K562 (cell line): ENCODE measurements around the gene B4GALT5.

Experiments used
- CAMTA2 ChIP-seq: fragments of 250-450 bp; sonication (Bioruptor Pico); conservative IDR thresholded peaks from 2 replicates; pipeline ENCODE4 v1.5.1; 2022
- CHD2 ChIP-seq: IDR thresholded peaks from 2 replicates; pipeline ENCODE4 v1.6.1; 2011; ENCODE audit warnings: low read depth, low read length
- CTCF ChIP-seq, 3 experiments: IDR thresholded peaks in 2 of 3; conservative IDR thresholded peaks in 1 of 3; 2 replicates each; pipeline ENCODE4 v1.5.1; 2011 to 2012; ENCODE audit warnings: low read length in 3 of 3, mild to moderate bottlenecking in 3 of 3, control low read depth in 2 of 3, improper control_type of control experiment in 1 of 3, inconsistent platforms in 1 of 3, low read depth in 1 of 3, mixed read lengths in 1 of 3, moderate library complexity in 1 of 3; ENCODE audit not compliant: insufficient read depth in 2 of 3
- EHMT2 ChIP-seq: fragments of 450-650 bp; IDR thresholded peaks from 2 replicates; pipeline ENCODE4 v1.6.1; 2018; ENCODE audit warnings: antibody characterized with exemption
- FOXA1 ChIP-seq: fragments of 450-650 bp; IDR thresholded peaks from 2 replicates; pipeline ENCODE4 v1.6.1; 2016; ENCODE audit warnings: mild to moderate bottlenecking, borderline replicate concordance
- FOXP4 ChIP-seq: sonication (generic); formaldehyde crosslinking; IDR thresholded peaks from 2 replicates; pipeline ENCODE4 v1.8.0; 2022; ENCODE audit warnings: mild to moderate bottlenecking, missing genetic modification reagents, borderline replicate concordance
- GTF2F1 ChIP-seq: IDR thresholded peaks from 2 replicates; pipeline ENCODE4 v1.6.1; 2011; ENCODE audit warnings: low read depth, low read length, improper control_type of control experiment
- POLR2AphosphoS5 ChIP-seq: IDR thresholded peaks from 2 replicates; pipeline ENCODE4 v1.6.1; 2011; ENCODE audit warnings: mild to moderate bottlenecking, low read depth, low read length, moderate library complexity; ENCODE audit not compliant: control insufficient read depth, insufficient read depth
- RBM34 ChIP-seq: fragments of 200-400 bp; formaldehyde crosslinking; IDR thresholded peaks from 2 replicates; pipeline ENCODE4 v1.6.1; 2018; ENCODE audit warnings: low read length, borderline replicate concordance; ENCODE audit not compliant: insufficient read depth
- RBM39 ChIP-seq: fragments of 200-400 bp; formaldehyde crosslinking; optimal IDR thresholded peaks from 2 replicates; pipeline ENCODE3; 2018; ENCODE audit warnings: low read depth, low read length
- TOE1 ChIP-seq, 2 experiments: fragments of 450-650 bp in 1 of 2; sonication (generic) in 1 of 2; formaldehyde crosslinking in 1 of 2; IDR thresholded peaks; 2 replicates each; pipeline versions ENCODE4 v1.7.1 to v1.8.0; 2016 to 2022; ENCODE audit warnings: borderline replicate concordance in 2 of 2, mild to moderate bottlenecking in 2 of 2, antibody characterized with exemption in 1 of 2, inconsistent platforms in 1 of 2, low read depth in 1 of 2, missing genetic modification reagents in 1 of 2, moderate library complexity in 1 of 2
- TRIM28 ChIP-seq: fragments of 450-650 bp; IDR thresholded peaks from 2 replicates; pipeline ENCODE4 v1.6.1; 2017
- ZNF318 ChIP-seq, 2 experiments: fragments of 450-650 bp; IDR thresholded peaks; 2 replicates each; pipeline ENCODE4 v1.6.1; 2016; ENCODE audit warnings: mild to moderate bottlenecking in 2 of 2, borderline replicate concordance in 1 of 2, low read depth in 1 of 2, moderate library complexity in 1 of 2
- ZNF639 ChIP-seq, 2 experiments: fragments of 200-800 bp in 1 of 2; sonication (Bioruptor generic) in 1 of 2; sonication (generic) in 1 of 2; formaldehyde crosslinking in 1 of 2; IDR thresholded peaks in 1 of 2; conservative IDR thresholded peaks in 1 of 2; 2 replicates each; pipeline versions ENCODE4 v1.5.0 to v1.6.1; 2016 to 2020; ENCODE audit warnings: missing compliant biosample characterization in 1 of 2, missing genetic modification characterization in 1 of 2, missing genetic modification reagents in 1 of 2

- TF ChIP-seq ZNF318 (IDR thresholded peaks at IDR 0.05; ENCODE audit: borderline replicate concordance in 1 of 2, low read depth in 1 of 2) = no peak
- no peak for TF ChIP-seq POLR2AphosphoS5
- TF ChIP-seq CTCF (IDR thresholded peaks at IDR 0.05 in 2 of 3, conservative IDR thresholded peaks at IDR 0.05 in 1 of 3; ENCODE audit: insufficient read depth in 2 of 3, low read depth in 1 of 3, low read length in 3 of 3) = no peak
- no peak for TF ChIP-seq TRIM28
- TF ChIP-seq FOXP4 (CRISPR knock-in tag) = no peak
- no peak for TF ChIP-seq RBM39
- no peak for TF ChIP-seq TOE1 (IDR thresholded peaks at IDR 0.05; ENCODE audit: borderline replicate concordance)
- no peak for TF ChIP-seq TOE1 (CRISPR knock-in tag; IDR thresholded peaks at IDR 0.05; ENCODE audit: borderline replicate concordance, low read depth)
- no peak for TF ChIP-seq RBM34
- TF ChIP-seq CAMTA2 (CRISPR knock-in tag) = no peak
- no peak for TF ChIP-seq FOXA1
- TF ChIP-seq EHMT2 = no peak
- no peak for TF ChIP-seq GTF2F1
- no peak for TF ChIP-seq ZNF639 (CRISPR knock-in tag; conservative IDR thresholded peaks at IDR 0.05 in 1 of 2, IDR thresholded peaks at IDR 0.05 in 1 of 2)
- no peak for TF ChIP-seq CHD2
Measured at GRCh38 chr20:49712118-49712517, 1.6 kb downstream of the B4GALT5 start.
